GM19455 (cell line): ENCODE data around the gene TLE3.

Experiments used
- ATAC-seq: cut with Tn5 transposase; IDR thresholded peaks from one replicate; pipeline ENCODE4 v1.9.1; 2021; ENCODE audit not compliant: unreplicated experiment

The TLE3 gene

GRCh38 chr15:70013656-70014313 lies 83.9 kb downstream of the TLE3 start:
- no peak for ATAC-seq

- no peak for ATAC-seq
These were observed 84.8 kb downstream of the TLE3 start for GRCh38 chr15:70012895-70013294.

GRCh38 chr15:70008697-70009290 lies 88.9 kb downstream of the TLE3 start:
- no peak for ATAC-seq

- no peak for ATAC-seq
These were observed 91.2 kb downstream of the TLE3 start for GRCh38 chr15:70006259-70007147.

- no peak for ATAC-seq
These were observed 92.9 kb downstream of the TLE3 start for GRCh38 chr15:70004826-70005225.

- ATAC-seq, result no peak
These were observed 94.8 kb downstream of the TLE3 start for GRCh38 chr15:70002897-70003296.

- no peak for ATAC-seq
These were observed 95.9 kb downstream of the TLE3 start for GRCh38 chr15:70001859-70002258.

- no peak for ATAC-seq
These were observed 98.2 kb downstream of the TLE3 start for GRCh38 chr15:69999392-70000085.

GRCh38 chr15:69998541-69999391 lies 99.0 kb downstream of the TLE3 start:
- ATAC-seq, result no peak

GRCh38 chr15:69997813-69998212 lies 99.9 kb downstream of the TLE3 start:
- ATAC-seq, result no peak
